Left ventricle myocardium superior (tissue), 1 donor: ENCODE data around the gene PNMA6E. TPM values are rescaled to one million over a fixed set of nuclear protein-coding genes. Genes with fewer than 3 reads are reported as not detected.
A peak's percentile ranks its signal among the peaks of the same experiment; 100 is the strongest.
"Not testable (repeated sequence)": the region's sequence is repeated elsewhere in the genome, so short reads cannot be mapped to it uniquely, and the experiment has no call there.

Experiments used
- ATAC-seq: fragments of 200-7000 bp; cut with Tn5 transposase; one replicate; pipeline ENCODE4 v1.9.1; 2020; ENCODE audit warnings: mild to moderate bottlenecking, moderate library complexity
- DNase-seq: peaks from one replicate; pipeline ENCODE4 v3.0.0-alpha.2; 2020
- intact Hi-C: fragments of 100-400 bp; cut with micrococcal nuclease; formaldehyde crosslinking; loops from one replicate; pipeline ENCODE4 v1.11.0; 2022
- total RNA-seq: library from RNA; stranded (reverse); fragmentation: NEBNext Ultra II Directional; extraction: Animal tissue kit (Norgen Biotek cat#: 25700); gene quantifications from one replicate; pipeline ENCODE4 v1.2.1, GENCODE V29; 2021
- donor health status: DM: no; HTN: yes; CAD: no; lungs with severe emphysema.

Gene PNMA6E
- total RNA-seq, 1 donor from 2014 or later: not detected

GRCh38 chrX:153410888-153411254 is 9.7 kb upstream of the PNMA6E start:
- DNase-seq: no peak
- ATAC-seq: no peak
- intact Hi-C loops: no loop called here

- no peak for ATAC-seq
- no peak for DNase-seq
- intact Hi-C loops: no loop called here
Observed at GRCh38 chrX:153410373-153410772, 9.2 kb upstream of the PNMA6E start.

GRCh38 chrX:153409414-153410101 is 8.4 kb upstream of the PNMA6E start:
- ATAC-seq: no peak

GRCh38 chrX:153408871-153409351 is 7.8 kb upstream of the PNMA6E start:
- DNase-seq (no peak), ATAC-seq (no peak)
- intact Hi-C loops: no loop called here

More at GRCh38 chrX:153409414-153410101, 8.4 kb upstream of the PNMA6E start:
- intact Hi-C loops: no loop called here
- no peak for DNase-seq

- intact Hi-C loops: no loop called here
- DNase-seq (no peak), ATAC-seq (no peak)
Observed at GRCh38 chrX:153408221-153408721, 7.1 kb upstream of the PNMA6E start.

GRCh38 chrX:153407736-153408135 is 6.6 kb upstream of the PNMA6E start:
- ATAC-seq: no peak
- no peak for DNase-seq
- intact Hi-C loops: no loop called here

- intact Hi-C loops: no loop called here
- DNase-seq: no peak
- ATAC-seq: no peak
Observed at GRCh38 chrX:153406903-153407302, 5.8 kb upstream of the PNMA6E start.

GRCh38 chrX:153406011-153406410 is 4.9 kb upstream of the PNMA6E start:
- intact Hi-C loops: no loop called here
- ATAC-seq (no peak), DNase-seq (no peak)

GRCh38 chrX:153405426-153405825 is 4.3 kb upstream of the PNMA6E start:
- intact Hi-C loops: no loop called here
- ATAC-seq (no peak), DNase-seq (no peak)

GRCh38 chrX:153404333-153404732 is 3.2 kb upstream of the PNMA6E start:
- ATAC-seq, intact Hi-C loops, DNase-seq: not testable (repeated sequence)

GRCh38 chrX:153400146-153401132 is 711 bp downstream of the PNMA6E start:
- peak; percentile 33 for ATAC-seq
- intact Hi-C loops: no loop called here
- peak; percentile 65 for DNase-seq

- DNase-seq (no peak), ATAC-seq (no peak)
- intact Hi-C loops: no loop called here
Observed at GRCh38 chrX:153398275-153398960, 2.7 kb downstream of the PNMA6E start.

- no peak for DNase-seq
- no peak for ATAC-seq
- intact Hi-C loops: no loop called here
Observed at GRCh38 chrX:153397256-153397960, 3.7 kb downstream of the PNMA6E start.

- intact Hi-C loops: no loop called here
Observed at GRCh38 chrX:153396320-153397195, 4.6 kb downstream of the PNMA6E start.

GRCh38 chrX:153395613-153396319 is 5.4 kb downstream of the PNMA6E start:
- intact Hi-C loops: no loop called here
- no peak for ATAC-seq
- no peak for DNase-seq

More at GRCh38 chrX:153396320-153397195, 4.6 kb downstream of the PNMA6E start:
- DNase-seq (no peak), ATAC-seq (no peak)

GRCh38 chrX:153394612-153395011 is 6.5 kb downstream of the PNMA6E start:
- no peak for DNase-seq
- intact Hi-C loops: no loop called here
- no peak for ATAC-seq

GRCh38 chrX:153392642-153393321 is 8.4 kb downstream of the PNMA6E start:
- no peak for DNase-seq
- intact Hi-C loops: no loop called here
- no peak for ATAC-seq
